Nephron progenitor cell (in vitro differentiated cells): ENCODE results near the gene EME1.
A peak's percentile ranks its signal among the peaks of the same experiment; 100 is the strongest.

Experiments
- DNase-seq: peaks from one replicate; pipeline ENCODE4 v3.0.0; 2021
- H3K27ac Mint-ChIP-seq: 2 replicates; pipeline ENCODE4 v1.8.0; 2021; ENCODE audit warnings: mild to moderate bottlenecking, moderate library complexity, mixed read lengths
- H3K27me3 Mint-ChIP-seq: 2 replicates; pipeline ENCODE4 v1.8.0; 2021; ENCODE audit warnings: mild to moderate bottlenecking, low read depth, mixed read lengths; ENCODE audit not compliant: poor library complexity
- H3K36me3 Mint-ChIP-seq: 2 replicates; pipeline ENCODE4 v1.8.0; 2021; ENCODE audit warnings: low read depth, mixed read lengths
- H3K4me1 Mint-ChIP-seq: 2 replicates; pipeline ENCODE4 v1.8.0; 2021; ENCODE audit warnings: mixed read lengths
- H3K4me3 Mint-ChIP-seq: 2 replicates; pipeline ENCODE4 v1.8.0; 2021; ENCODE audit warnings: mild to moderate bottlenecking, moderate library complexity, mixed read lengths
- H3K9me3 Mint-ChIP-seq: 2 replicates; pipeline ENCODE4 v1.8.0; 2021; ENCODE audit warnings: mild to moderate bottlenecking, moderate library complexity, mixed read lengths
- CTCF ChIP-seq: fragments of 200-600 bp; sonication (generic); IDR thresholded peaks from 2 replicates; pipeline ENCODE4 v1.5.0; 2021; ENCODE audit warnings: antibody characterized with exemption

Gene EME1

GRCh38 chr17:50372758-50373556 is at the start of gene EME1, which contains the start of gene MRPL27:
EME1 (plus strand) TSS chr17:50373229; CDS start chr17:50375209, 1,980 bp downstream.
MRPL27 (minus strand) TSS chr17:50373184; CDS start chr17:50373170, 14 bp downstream.
- peak within 1 kb of the TSS; percentile 99 for H3K27ac Mint-ChIP-seq
- H3K9me3 Mint-ChIP-seq = no peaks in the 10 kb centered on the region
- TF ChIP-seq CTCF = no peak
- peak within 1 kb of the TSS; percentile 99 for H3K4me3 Mint-ChIP-seq
- peaks cover 3% of the 10 kb centered on the region for H3K27me3 Mint-ChIP-seq
- H3K4me1 Mint-ChIP-seq = peaks cover 32% of the 10 kb centered on the region
- peak; percentile 74 for DNase-seq
- peaks cover 37% of the 10 kb centered on the region for H3K36me3 Mint-ChIP-seq

GRCh38 chr17:50325906-50326305 is 47.1 kb upstream of the EME1 start:
- peaks cover 61% of the 10 kb centered on the region for H3K4me1 Mint-ChIP-seq
- TF ChIP-seq CTCF = no peak
- no peaks in the 10 kb centered on the region for H3K36me3 Mint-ChIP-seq
- H3K27me3 Mint-ChIP-seq = peaks cover 6% of the 10 kb centered on the region
- H3K4me3 Mint-ChIP-seq = no peak overlapping the region
- no peak for DNase-seq
- no peak overlapping the region for H3K27ac Mint-ChIP-seq
- no peaks in the 10 kb centered on the region for H3K9me3 Mint-ChIP-seq

- Mint-ChIP-seq H3K36me3 (no peaks in the 10 kb centered on the region), H3K4me3 (peak overlapping the region; percentile 43), H3K4me1 (peaks cover 62% of the 10 kb centered on the region), H3K9me3 (no peaks in the 10 kb centered on the region), H3K27ac (peak overlapping the region; percentile 78), H3K27me3 (peaks cover 4% of the 10 kb centered on the region)
- DNase-seq = no peak
- no peak for TF ChIP-seq CTCF
Observed at GRCh38 chr17:50326831-50327364, 46.1 kb upstream of the EME1 start.

- Mint-ChIP-seq H3K27ac (peak overlapping the region; percentile 42), H3K36me3 (no peaks in the 10 kb centered on the region), H3K4me1 (peaks cover 68% of the 10 kb centered on the region), H3K4me3 (no peak overlapping the region), H3K9me3 (no peaks in the 10 kb centered on the region), H3K27me3 (peaks cover 8% of the 10 kb centered on the region)
- TF ChIP-seq CTCF = no peak
- no peak for DNase-seq
Observed at GRCh38 chr17:50328363-50329325, 44.4 kb upstream of the EME1 start.

GRCh38 chr17:50329716-50330115 is 43.3 kb upstream of the EME1 start:
- Mint-ChIP-seq H3K27me3 (peaks cover 8% of the 10 kb centered on the region), H3K4me1 (peaks cover 75% of the 10 kb centered on the region), H3K9me3 (no peaks in the 10 kb centered on the region), H3K36me3 (no peaks in the 10 kb centered on the region), H3K27ac (peak overlapping the region; percentile 82), H3K4me3 (no peak overlapping the region)
- no peak for DNase-seq
- no peak for TF ChIP-seq CTCF
